ENCODE results near the gene CEACAM3. TPM values are rescaled to one million over a fixed set of nuclear protein-coding genes. Genes with fewer than 3 reads are reported as not detected.
A peak's percentile ranks its signal among the peaks of the same experiment; 100 is the strongest.

Gene CEACAM3
- total RNA-seq, 1 experiment from 2014 or later: not detected

- no peak overlapping the region for H3K9ac ChIP-seq (ENCODE audit: low read length)
- 0 out of 2 replicates have a peak, but pooled peaks cover 3% of the 10 kb centered on the region for H4K20me1 ChIP-seq (ENCODE audit: insufficient read depth, low read depth, low read length)
- H3K79me2 ChIP-seq (ENCODE audit: low read length): no peaks in the 10 kb centered on the region
- H2AFZ ChIP-seq (ENCODE audit: low read length): no peak overlapping the region
- H3K4me2 ChIP-seq (ENCODE audit: low read depth, low read length, poor library complexity, severe bottlenecking): no peak overlapping the region
- no peaks in the 10 kb centered on the region for H3K9me2 ChIP-seq (replicated peaks; ENCODE audit: insufficient read depth, low read length)
- H3K36me3 ChIP-seq (ENCODE audit: insufficient read depth, low read length): no peaks in the 10 kb centered on the region
- no peaks in the 10 kb centered on the region for H3K27me3 ChIP-seq (ENCODE audit: low read length)
- peaks cover 9% of the 10 kb centered on the region for H3K4me1 ChIP-seq (ENCODE audit: low read length)
- no peak overlapping the region for H3K4me3 ChIP-seq (ENCODE audit: low read length)
- H3K27ac ChIP-seq (ENCODE audit: low read length): no peak overlapping the region
- no peak for DNase-seq
- no peaks in the 10 kb centered on the region for H3K9me3 ChIP-seq (ENCODE audit: low read length)
Measured at GRCh38 chr19:41839211-41839610, 42.8 kb downstream of the CEACAM3 start.

DNA sequence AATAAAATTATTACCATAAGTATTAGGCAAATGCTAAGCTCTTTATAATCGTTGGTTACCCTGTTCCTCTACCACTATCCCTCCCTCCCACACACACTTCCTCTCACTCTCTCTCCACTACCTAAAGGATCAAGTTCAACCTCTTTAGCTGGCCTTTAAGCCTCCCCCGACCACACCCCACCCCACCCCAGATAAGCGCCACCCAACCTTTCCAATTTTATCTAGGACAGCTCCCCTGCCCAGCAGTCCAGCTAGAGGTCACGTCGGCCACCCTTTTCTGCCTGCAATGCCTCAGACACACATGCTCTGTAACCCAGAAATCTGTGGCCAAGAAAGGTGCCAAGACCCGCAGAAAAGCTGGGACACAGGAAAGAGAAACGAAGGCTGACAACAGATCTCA lies 47.0 kb downstream of the CEACAM3 start:
- H3K36me3 ChIP-seq (ENCODE audit: insufficient read depth, low read length): no peaks in the 10 kb centered on the region
- H3K9me3 ChIP-seq (ENCODE audit: low read length): no peaks in the 10 kb centered on the region
- no peaks in the 10 kb centered on the region for H3K79me2 ChIP-seq (ENCODE audit: low read length)
- no peak overlapping the region for H3K9ac ChIP-seq (ENCODE audit: low read length)
- H3K4me2 ChIP-seq (ENCODE audit: low read depth, low read length, poor library complexity, severe bottlenecking): no peak overlapping the region
- no peaks in the 10 kb centered on the region for H4K20me1 ChIP-seq (ENCODE audit: insufficient read depth, low read depth, low read length)
- no peak overlapping the region for H3K27ac ChIP-seq (ENCODE audit: low read length)
- H3K9me2 ChIP-seq (replicated peaks; ENCODE audit: insufficient read depth, low read length): no peaks in the 10 kb centered on the region
- no peak overlapping the region for H2AFZ ChIP-seq (ENCODE audit: low read length)
- H3K27me3 ChIP-seq (ENCODE audit: low read length): no peaks in the 10 kb centered on the region
- DNase-seq: no peak
- no peaks in the 10 kb centered on the region for H3K4me1 ChIP-seq (ENCODE audit: low read length)
- no peak overlapping the region for H3K4me3 ChIP-seq (ENCODE audit: low read length)

DNA sequence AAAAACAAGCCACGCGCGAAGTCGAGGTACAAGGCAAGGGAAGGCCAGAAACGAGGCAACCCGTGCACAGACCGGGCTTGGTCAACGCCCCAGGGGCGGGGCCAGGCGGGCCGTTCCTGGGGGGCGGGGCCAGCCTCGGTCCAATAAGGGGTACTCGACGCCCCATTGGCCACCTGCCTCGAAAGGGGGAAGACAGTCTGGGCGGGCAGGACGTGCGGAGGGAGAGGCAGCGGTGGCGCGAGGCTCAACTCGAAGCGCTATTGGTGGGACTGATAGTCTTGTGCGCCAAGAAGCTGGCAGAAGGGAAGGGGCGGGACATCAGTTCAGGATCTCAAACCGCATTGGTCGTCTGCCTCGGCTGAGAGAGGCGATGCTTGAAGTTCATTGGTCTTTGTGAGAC lies 48.2 kb downstream of the CEACAM3 start, which contains the start of gene LYPD4:
TSS of gene LYPD4 (minus strand) at position 83 of the 400 bp plus-strand sequence. CDS start 5,398 bp downstream, outside the sequence.
- Histone ChIP-seq H3K9me2 (replicated peaks; ENCODE audit: insufficient read depth, low read length) (no peaks in the 10 kb centered on the region), H3K36me3 (ENCODE audit: insufficient read depth, low read length) (no peaks in the 10 kb centered on the region), H3K27ac (ENCODE audit: low read length) (no peak within 1 kb of the TSS), H3K9ac (ENCODE audit: low read length) (no peak within 1 kb of the TSS), H3K4me1 (ENCODE audit: low read length) (no peaks in the 10 kb centered on the region), H3K9me3 (ENCODE audit: low read length) (no peaks in the 10 kb centered on the region), H2AFZ (ENCODE audit: low read length) (no peak within 1 kb of the TSS), H4K20me1 (ENCODE audit: insufficient read depth, low read depth, low read length) (no peaks in the 10 kb centered on the region), H3K79me2 (ENCODE audit: low read length) (no peaks in the 10 kb centered on the region), H3K4me3 (ENCODE audit: low read length) (no peak within 1 kb of the TSS), H3K27me3 (ENCODE audit: low read length) (no peaks in the 10 kb centered on the region), H3K4me2 (ENCODE audit: low read depth, low read length, poor library complexity, severe bottlenecking) (no peak within 1 kb of the TSS)
- peak; percentile 56 for DNase-seq

DNA sequence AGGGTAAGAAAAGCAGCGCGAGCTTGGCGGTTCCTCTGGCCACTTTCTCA lies 48.4 kb downstream of the CEACAM3 start, which contains the start of gene DMRTC2:
TSS of gene DMRTC2 (plus strand) at position 42 of the 50 bp plus-strand sequence. CDS start 2,387 bp downstream, outside the sequence.
- no peaks in the 10 kb centered on the region for H3K9me3 ChIP-seq (ENCODE audit: low read length)
- H2AFZ ChIP-seq (ENCODE audit: low read length): no peak within 1 kb of the TSS
- H3K36me3 ChIP-seq (ENCODE audit: insufficient read depth, low read length): no peaks in the 10 kb centered on the region
- H3K27ac ChIP-seq (ENCODE audit: low read length): no peak within 1 kb of the TSS
- H3K27me3 ChIP-seq (ENCODE audit: low read length): no peaks in the 10 kb centered on the region
- no peak within 1 kb of the TSS for H3K9ac ChIP-seq (ENCODE audit: low read length)
- no peaks in the 10 kb centered on the region for H3K9me2 ChIP-seq (replicated peaks; ENCODE audit: insufficient read depth, low read length)
- H3K4me2 ChIP-seq (ENCODE audit: low read depth, low read length, poor library complexity, severe bottlenecking): no peak within 1 kb of the TSS
- no peak for DNase-seq
- H3K79me2 ChIP-seq (ENCODE audit: low read length): no peaks in the 10 kb centered on the region
- no peak within 1 kb of the TSS for H3K4me3 ChIP-seq (ENCODE audit: low read length)
- H3K4me1 ChIP-seq (ENCODE audit: low read length): no peaks in the 10 kb centered on the region
- H4K20me1 ChIP-seq (ENCODE audit: insufficient read depth, low read depth, low read length): no peaks in the 10 kb centered on the region

- Histone ChIP-seq H3K4me1 (ENCODE audit: low read length) (no peaks in the 10 kb centered on the region), H3K4me2 (ENCODE audit: low read depth, low read length, poor library complexity, severe bottlenecking) (no peak overlapping the region), H3K36me3 (ENCODE audit: insufficient read depth, low read length) (no peaks in the 10 kb centered on the region), H3K9me3 (ENCODE audit: low read length) (no peaks in the 10 kb centered on the region), H2AFZ (ENCODE audit: low read length) (no peak overlapping the region), H3K9me2 (replicated peaks; ENCODE audit: insufficient read depth, low read length) (no peaks in the 10 kb centered on the region), H4K20me1 (ENCODE audit: insufficient read depth, low read depth, low read length) (no peaks in the 10 kb centered on the region), H3K4me3 (ENCODE audit: low read length) (no peak overlapping the region), H3K79me2 (ENCODE audit: low read length) (no peaks in the 10 kb centered on the region), H3K9ac (ENCODE audit: low read length) (no peak overlapping the region), H3K27ac (ENCODE audit: low read length) (no peak overlapping the region), H3K27me3 (ENCODE audit: low read length) (no peaks in the 10 kb centered on the region)
- DNase-seq: no peak
Measured at GRCh38 chr19:41845051-41845590, 48.7 kb downstream of the CEACAM3 start.

DNA sequence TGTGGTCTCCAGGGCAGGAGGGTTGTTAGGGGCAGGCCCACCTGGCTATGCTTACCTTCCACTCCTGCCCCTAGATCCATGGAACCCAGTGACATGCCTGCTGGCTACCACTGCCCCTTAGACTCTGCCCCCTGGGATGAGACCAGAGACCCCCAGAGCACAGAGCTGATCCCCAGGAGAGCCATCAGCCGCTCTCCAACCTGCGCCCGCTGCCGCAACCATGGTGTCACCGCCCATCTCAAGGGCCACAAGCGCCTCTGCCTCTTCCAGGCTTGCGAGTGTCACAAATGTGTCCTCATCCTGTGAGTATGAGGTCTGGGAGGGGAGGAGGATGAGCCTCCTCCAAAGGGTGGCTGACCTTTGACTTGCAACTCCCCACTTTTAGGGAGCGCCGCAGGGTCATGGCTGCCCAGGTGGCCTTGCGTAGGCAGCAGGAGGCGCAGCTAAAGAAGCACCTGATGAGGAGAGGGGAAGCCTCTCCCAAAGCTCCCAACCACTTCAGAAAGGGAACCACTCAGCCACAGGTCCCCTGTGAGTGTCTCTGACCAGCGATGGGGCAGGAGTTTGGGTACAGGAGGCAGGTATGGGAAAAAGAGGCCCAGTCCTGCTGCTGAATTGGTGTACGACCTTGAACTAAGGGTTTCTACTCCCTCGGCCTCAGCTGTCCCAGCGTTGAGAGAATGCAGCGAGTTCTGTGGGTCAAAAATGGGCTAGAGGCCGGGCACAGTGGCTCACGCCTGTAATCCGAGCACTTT lies 51.1 kb downstream of the CEACAM3 start:
- no peaks in the 10 kb centered on the region for H3K9me2 ChIP-seq (replicated peaks; ENCODE audit: insufficient read depth, low read length)
- no peak overlapping the region for H3K4me3 ChIP-seq (ENCODE audit: low read length)
- H3K4me1 ChIP-seq (ENCODE audit: low read length): no peaks in the 10 kb centered on the region
- H3K36me3 ChIP-seq (ENCODE audit: insufficient read depth, low read length): no peaks in the 10 kb centered on the region
- no peaks in the 10 kb centered on the region for H3K79me2 ChIP-seq (ENCODE audit: low read length)
- no peaks in the 10 kb centered on the region for H3K9me3 ChIP-seq (ENCODE audit: low read length)
- no peak overlapping the region for H2AFZ ChIP-seq (ENCODE audit: low read length)
- H3K27ac ChIP-seq (ENCODE audit: low read length): no peak overlapping the region
- H4K20me1 ChIP-seq (ENCODE audit: insufficient read depth, low read depth, low read length): no peaks in the 10 kb centered on the region
- no peak overlapping the region for H3K9ac ChIP-seq (ENCODE audit: low read length)
- no peaks in the 10 kb centered on the region for H3K27me3 ChIP-seq (ENCODE audit: low read length)
- H3K4me2 ChIP-seq (ENCODE audit: low read depth, low read length, poor library complexity, severe bottlenecking): no peak overlapping the region
- no peak for DNase-seq

DNA sequence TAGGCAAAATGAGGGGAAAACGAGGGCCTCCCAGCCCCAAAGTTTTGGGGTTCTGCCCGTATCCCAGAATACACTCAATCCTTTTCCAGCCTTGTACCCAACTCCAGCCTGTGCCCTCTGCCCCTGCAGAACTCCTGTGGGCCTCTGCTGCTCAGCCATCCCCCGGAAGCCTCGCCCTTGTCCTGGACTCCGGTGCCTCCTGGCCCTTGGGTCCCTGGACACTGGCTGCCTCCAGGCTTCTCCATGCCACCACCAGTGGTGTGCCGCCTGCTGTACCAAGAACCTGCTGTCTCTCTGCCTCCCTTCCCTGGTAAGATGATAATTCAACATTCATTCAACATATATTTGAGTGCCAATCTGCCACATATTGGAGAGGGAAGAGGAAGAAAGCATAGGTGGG lies 52.3 kb downstream of the CEACAM3 start:
- Histone ChIP-seq H3K79me2 (ENCODE audit: low read length) (no peaks in the 10 kb centered on the region), H4K20me1 (ENCODE audit: insufficient read depth, low read depth, low read length) (no peaks in the 10 kb centered on the region), H3K4me1 (ENCODE audit: low read length) (no peaks in the 10 kb centered on the region), H3K9ac (ENCODE audit: low read length) (no peak overlapping the region), H3K4me3 (ENCODE audit: low read length) (no peak overlapping the region), H3K9me2 (replicated peaks; ENCODE audit: insufficient read depth, low read length) (no peaks in the 10 kb centered on the region), H3K9me3 (ENCODE audit: low read length) (no peaks in the 10 kb centered on the region), H3K27me3 (ENCODE audit: low read length) (no peaks in the 10 kb centered on the region), H2AFZ (ENCODE audit: low read length) (no peak overlapping the region), H3K36me3 (ENCODE audit: insufficient read depth, low read length) (no peaks in the 10 kb centered on the region), H3K4me2 (ENCODE audit: low read depth, low read length, poor library complexity, severe bottlenecking) (no peak overlapping the region), H3K27ac (ENCODE audit: low read length) (no peak overlapping the region)
- DNase-seq: no peak

DNA sequence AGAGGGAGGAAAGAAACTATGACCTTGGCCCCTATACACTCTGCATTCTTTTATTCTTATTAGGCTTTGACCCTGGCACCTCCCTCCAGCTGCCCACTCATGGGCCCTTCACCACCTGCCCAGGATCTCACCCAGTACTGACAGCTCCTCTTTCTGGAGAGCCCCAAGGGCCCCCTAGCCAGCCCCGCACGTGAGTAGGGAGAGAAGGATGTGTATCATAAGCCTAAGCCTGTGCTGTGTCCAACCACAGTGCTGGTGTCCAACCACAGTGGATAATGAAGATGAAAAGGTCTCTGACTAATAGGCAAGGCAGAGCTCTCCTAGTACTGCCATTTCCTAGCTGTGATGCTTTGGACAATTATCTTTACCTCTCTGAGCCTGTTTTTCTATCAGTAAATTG lies 52.7 kb downstream of the CEACAM3 start:
- no peaks in the 10 kb centered on the region for H3K9me3 ChIP-seq (ENCODE audit: low read length)
- H3K4me2 ChIP-seq (ENCODE audit: low read depth, low read length, poor library complexity, severe bottlenecking): no peak overlapping the region
- DNase-seq: no peak
- H3K4me1 ChIP-seq (ENCODE audit: low read length): no peaks in the 10 kb centered on the region
- no peak overlapping the region for H3K4me3 ChIP-seq (ENCODE audit: low read length)
- no peak overlapping the region for H3K27ac ChIP-seq (ENCODE audit: low read length)
- no peaks in the 10 kb centered on the region for H3K9me2 ChIP-seq (replicated peaks; ENCODE audit: insufficient read depth, low read length)
- H3K36me3 ChIP-seq (ENCODE audit: insufficient read depth, low read length): no peaks in the 10 kb centered on the region
- H3K27me3 ChIP-seq (ENCODE audit: low read length): no peaks in the 10 kb centered on the region
- no peaks in the 10 kb centered on the region for H3K79me2 ChIP-seq (ENCODE audit: low read length)
- no peak overlapping the region for H3K9ac ChIP-seq (ENCODE audit: low read length)
- no peaks in the 10 kb centered on the region for H4K20me1 ChIP-seq (ENCODE audit: insufficient read depth, low read depth, low read length)
- no peak overlapping the region for H2AFZ ChIP-seq (ENCODE audit: low read length)
